Gastrocnemius medialis (tissue), 4 donors: Measurements from ENCODE around the gene FIBCD1. TPM values are rescaled to one million over a fixed set of nuclear protein-coding genes. Genes with fewer than 3 reads are reported as not detected.

ENCODE experiments used
- ATAC-seq, 2 donors: fragments of 150-250 bp; one replicate each; pipeline ENCODE4 v1.9.1; 2016
- DNase-seq, 2 donors: peaks; one replicate each; pipeline ENCODE4 v3.0.0-alpha.2; 2019
- H3K27ac ChIP-seq, 4 donors: fragments of 200-600 bp; sonication (generic); 1 replicate in 1 of 4; 2 replicates in 3 of 4; pipeline ENCODE4 v1.5.1; 2016 to 2018; ENCODE audit warnings: mild to moderate bottlenecking in 2 of 4, moderate library complexity in 1 of 4
- H3K27me3 ChIP-seq, 3 donors: fragments of 200-600 bp; sonication (generic) in 2 of 3; 1 replicate in 1 of 3; 2 replicates in 2 of 3; pipeline versions ENCODE4 v1.5.1 to v1.6.0; 2016 to 2019; ENCODE audit warnings: mild to moderate bottlenecking in 1 of 3, moderate library complexity in 1 of 3
- H3K36me3 ChIP-seq, 2 donors: fragments of 200-600 bp; sonication (generic) in 1 of 2; one replicate each; pipeline ENCODE4 v1.5.1; 2017 to 2018
- H3K4me1 ChIP-seq, 2 donors: fragments of 200-600 bp; sonication (generic) in 1 of 2; one replicate each; pipeline ENCODE4 v1.5.1; 2016 to 2017; ENCODE audit warnings: mild to moderate bottlenecking in 2 of 2
- H3K4me3 ChIP-seq, 4 donors: fragments of 200-600 bp; sonication (generic) in 3 of 4; 1 replicate in 1 of 4; 2 replicates in 3 of 4; pipeline ENCODE4 v1.5.1; 2016 to 2019; ENCODE audit warnings: mild to moderate bottlenecking in 2 of 4
- H3K9me3 ChIP-seq, 3 donors: fragments of 200-600 bp; sonication (generic) in 2 of 3; 1 replicate in 1 of 3; 2 replicates in 2 of 3; pipeline ENCODE4 v1.5.1; 2016 to 2019
- POLR2A ChIP-seq, 2 donors: fragments of 450-650 bp; IDR thresholded peaks; one replicate each; pipeline ENCODE4 v1.6.1; 2017; ENCODE audit warnings: antibody characterized with exemption in 2 of 2, mild to moderate bottlenecking in 2 of 2, moderate library complexity in 2 of 2
- in situ Hi-C, 4 donors: fragments of 200-750 bp; cut with MboI; loops; one replicate each; pipeline versions ENCODE4 v1.15.0 to v1.8.0; 2017; ENCODE audit warnings: low sequenced_read_pairs in 4 of 4
- intact Hi-C: fragments of 100-400 bp; cut with DNase I; formaldehyde crosslinking; loops from one replicate; pipeline ENCODE4 v1.15.1; 2023; ENCODE audit warnings: low total_unique reads
- total RNA-seq, 4 donors: library from RNA; depleted of rRNA; stranded (reverse); fragments of >200 nt; gene quantifications; one replicate each; pipeline versions ENCODE4 v1.1.0 to v1.2.3, GENCODE V29; 2016
- TF ChIP-seq, protein P1 (sequence below), 5 experiments: fragments of 450-650 bp in 3 of 5; fragments of 200-600 bp in 2 of 5; sonication (generic) in 2 of 5; IDR thresholded peaks in 4 of 5; conservative IDR thresholded peaks in 1 of 5; 1 replicate in 4 of 5; 2 replicates in 1 of 5; pipeline ENCODE4 v1.5.1; 2016 to 2019; ENCODE audit warnings: antibody characterized with exemption in 5 of 5, mild to moderate bottlenecking in 3 of 5, moderate library complexity in 3 of 5

The FIBCD1 gene
- total RNA-seq, 4 donors from 2014 or later, result not detected

DNA sequence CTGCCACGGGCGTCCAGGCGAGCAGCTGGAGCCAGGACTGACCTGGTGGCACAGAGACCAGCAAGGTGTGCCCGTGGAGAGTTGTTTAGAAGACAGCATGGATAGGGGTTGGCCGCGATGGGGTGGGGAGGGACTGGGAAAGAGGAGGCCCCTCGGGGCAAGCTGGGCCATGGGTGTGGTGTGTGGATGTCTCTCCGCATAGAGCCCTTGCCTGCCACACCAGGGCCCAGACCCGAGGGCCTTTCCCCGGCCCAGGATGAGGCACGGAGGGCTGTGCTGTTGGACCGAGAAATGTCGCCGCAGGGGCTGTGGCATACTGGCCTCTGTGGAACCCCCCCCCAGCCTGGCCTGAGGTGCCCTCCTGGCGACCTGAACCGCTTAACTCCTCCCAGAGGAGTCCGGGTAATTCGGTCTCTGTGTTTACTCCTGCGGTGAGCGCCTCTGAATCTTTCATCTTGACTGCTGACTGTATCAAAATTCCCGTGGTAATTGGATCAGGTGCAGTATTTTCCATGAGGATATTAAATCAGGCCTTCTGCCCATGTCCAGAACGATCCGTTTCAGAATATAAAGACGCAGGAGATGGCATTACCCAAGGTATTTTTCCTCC, 47.4 kb upstream of the FIBCD1 start:
- Histone ChIP-seq H3K36me3 (no peaks in the 10 kb centered on the region), H3K4me1 (no peaks in the 10 kb centered on the region), H3K4me3 (no peak overlapping the region), H3K9me3 (no peaks in the 10 kb centered on the region), H3K27me3 (peaks cover 18 to 31% (median 28%) of the 10 kb centered on the region in 3 donors), H3K27ac (no peak overlapping the region)
- ATAC-seq (no peak), DNase-seq (no peak)
- no peak for TF ChIP-seq POLR2A (IDR thresholded peaks at IDR 0.05)
- TF ChIP-seq, protein P1, sequence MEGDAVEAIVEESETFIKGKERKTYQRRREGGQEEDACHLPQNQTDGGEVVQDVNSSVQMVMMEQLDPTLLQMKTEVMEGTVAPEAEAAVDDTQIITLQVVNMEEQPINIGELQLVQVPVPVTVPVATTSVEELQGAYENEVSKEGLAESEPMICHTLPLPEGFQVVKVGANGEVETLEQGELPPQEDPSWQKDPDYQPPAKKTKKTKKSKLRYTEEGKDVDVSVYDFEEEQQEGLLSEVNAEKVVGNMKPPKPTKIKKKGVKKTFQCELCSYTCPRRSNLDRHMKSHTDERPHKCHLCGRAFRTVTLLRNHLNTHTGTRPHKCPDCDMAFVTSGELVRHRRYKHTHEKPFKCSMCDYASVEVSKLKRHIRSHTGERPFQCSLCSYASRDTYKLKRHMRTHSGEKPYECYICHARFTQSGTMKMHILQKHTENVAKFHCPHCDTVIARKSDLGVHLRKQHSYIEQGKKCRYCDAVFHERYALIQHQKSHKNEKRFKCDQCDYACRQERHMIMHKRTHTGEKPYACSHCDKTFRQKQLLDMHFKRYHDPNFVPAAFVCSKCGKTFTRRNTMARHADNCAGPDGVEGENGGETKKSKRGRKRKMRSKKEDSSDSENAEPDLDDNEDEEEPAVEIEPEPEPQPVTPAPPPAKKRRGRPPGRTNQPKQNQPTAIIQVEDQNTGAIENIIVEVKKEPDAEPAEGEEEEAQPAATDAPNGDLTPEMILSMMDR (IDR thresholded peaks at IDR 0.05 in 4 of 5, conservative IDR thresholded peaks at IDR 0.05 in 1 of 5), result no peak
- intact Hi-C loops (no loop called here), in situ Hi-C loops (no loop called here)

DNA sequence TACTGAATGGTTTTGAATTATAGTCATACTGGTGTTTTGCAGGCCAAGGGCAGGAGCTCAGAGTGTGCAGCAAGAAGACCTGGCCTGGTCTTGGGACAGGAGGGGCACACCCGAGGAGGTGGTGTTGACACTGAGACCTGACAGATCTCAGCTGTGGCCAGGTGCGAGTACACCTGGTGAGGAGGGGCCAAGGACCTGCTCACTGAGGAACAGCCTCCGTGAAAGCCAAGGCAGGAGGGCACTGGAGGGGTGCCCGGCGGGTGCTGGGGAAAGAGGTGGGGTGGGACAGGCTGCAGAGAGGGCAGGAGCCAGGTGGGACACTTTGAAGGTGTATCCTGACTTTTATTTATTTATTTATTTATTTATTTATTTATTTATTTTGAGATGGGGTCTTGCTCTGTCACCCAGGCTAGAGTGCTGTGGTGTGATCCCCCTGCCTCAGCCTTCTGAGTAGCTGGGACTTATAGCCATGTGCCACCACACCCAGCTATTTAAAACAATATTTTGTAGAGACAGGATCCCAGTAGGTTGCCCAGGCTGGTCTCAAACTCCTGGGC, 46.6 kb upstream of the FIBCD1 start:
- Histone ChIP-seq H3K9me3 (no peaks in the 10 kb centered on the region), H3K27ac (no peak overlapping the region), H3K4me1 (no peaks in the 10 kb centered on the region), H3K4me3 (no peak overlapping the region), H3K36me3 (no peaks in the 10 kb centered on the region), H3K27me3 (peaks cover 18 to 26% (median 24%) of the 10 kb centered on the region in 3 donors)
- intact Hi-C loops (no loop called here), in situ Hi-C loops (no loop called here)
- no peak for ATAC-seq
- TF ChIP-seq POLR2A (IDR thresholded peaks at IDR 0.05), result no peak
- TF ChIP-seq, protein P1 (IDR thresholded peaks at IDR 0.05 in 4 of 5, conservative IDR thresholded peaks at IDR 0.05 in 1 of 5), result no peak
- no peak for DNase-seq

DNA sequence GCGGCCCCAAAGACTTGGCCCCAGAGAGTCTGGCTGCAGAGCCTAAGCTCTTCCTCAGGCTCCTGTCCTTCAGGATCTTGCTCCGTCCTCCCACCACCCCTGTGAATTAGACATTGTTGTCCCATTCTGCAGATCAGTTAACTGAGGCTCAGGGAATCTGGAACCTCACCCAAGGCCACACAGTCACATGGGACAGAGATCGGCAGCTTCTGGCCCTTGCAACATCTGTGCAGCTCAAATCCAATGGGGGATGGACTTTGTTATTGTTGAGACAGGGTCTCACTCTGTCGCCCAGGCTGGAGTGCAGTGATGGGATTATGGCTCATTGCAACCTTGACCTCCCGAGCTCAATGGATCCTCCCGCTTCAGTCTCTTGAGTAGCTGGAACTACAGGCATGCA, 46.0 kb upstream of the FIBCD1 start:
- intact Hi-C loops (no loop called here), in situ Hi-C loops (no loop called here)
- Histone ChIP-seq H3K9me3 (no peaks in the 10 kb centered on the region), H3K27me3 (peaks cover 17 to 22% (median 18%) of the 10 kb centered on the region in 3 donors), H3K4me1 (no peaks in the 10 kb centered on the region), H3K4me3 (no peak overlapping the region), H3K27ac (no peak overlapping the region), H3K36me3 (no peaks in the 10 kb centered on the region)
- DNase-seq, result no peak
- ATAC-seq, result no peak
- TF ChIP-seq, protein P1 (IDR thresholded peaks at IDR 0.05 in 4 of 5, conservative IDR thresholded peaks at IDR 0.05 in 1 of 5), result no peak
- no peak for TF ChIP-seq POLR2A (IDR thresholded peaks at IDR 0.05)

DNA sequence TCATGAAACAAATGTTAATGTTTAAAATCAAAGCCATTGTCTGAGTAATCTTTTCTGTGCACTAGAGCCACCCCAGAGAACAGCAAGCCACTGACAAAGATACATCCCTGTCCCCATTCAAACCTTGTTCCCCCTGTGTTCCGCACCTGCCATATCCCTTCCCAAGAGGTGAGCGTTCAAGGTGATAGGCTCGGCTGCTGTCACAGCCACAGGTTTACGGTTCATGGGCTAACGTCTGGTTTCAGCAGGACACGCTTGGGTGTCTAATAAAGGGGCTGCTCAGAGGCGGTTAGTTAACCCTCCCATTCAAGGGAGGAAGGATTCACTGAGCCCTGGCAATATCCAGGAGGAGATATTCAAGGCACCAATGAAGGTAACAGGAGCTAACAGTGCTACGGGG, 45.5 kb upstream of the FIBCD1 start:
- in situ Hi-C loops (no loop called here), intact Hi-C loops (no loop called here)
- no peaks in the 10 kb centered on the region for H3K36me3 ChIP-seq
- no peaks in the 10 kb centered on the region for H3K9me3 ChIP-seq
- DNase-seq (no peak), ATAC-seq (no peak)
- H3K27ac ChIP-seq, result no peak overlapping the region
- peaks cover 12 to 17% (median 16%) of the 10 kb centered on the region in 3 donors for H3K27me3 ChIP-seq
- no peak overlapping the region for H3K4me3 ChIP-seq
- TF ChIP-seq, protein P1 (IDR thresholded peaks at IDR 0.05 in 4 of 5, conservative IDR thresholded peaks at IDR 0.05 in 1 of 5), result no peak
- TF ChIP-seq POLR2A (IDR thresholded peaks at IDR 0.05), result no peak
- no peaks in the 10 kb centered on the region for H3K4me1 ChIP-seq
